GM18861 (cell line): ENCODE results near the gene HMCES.

Experiments
- ATAC-seq: cut with Tn5 transposase; IDR thresholded peaks from one replicate; pipeline ENCODE4 v1.9.1; 2021; ENCODE audit not compliant: unreplicated experiment

The HMCES gene

GRCh38 chr3:129278439-129278965, at the start of gene HMCES:
TSS of gene HMCES (plus strand) at chr3:129278870. CDS start at chr3:129279733, 863 bp downstream.
- ATAC-seq = peak; percentile 27

GRCh38 chr3:129228891-129229585, 49.6 kb upstream of the HMCES start:
- ATAC-seq = no peak

GRCh38 chr3:129230311-129231019, 48.2 kb upstream of the HMCES start:
- ATAC-seq = no peak

GRCh38 chr3:129231331-129232119, 47.1 kb upstream of the HMCES start:
- no peak for ATAC-seq

- peak; percentile 93 for ATAC-seq
These were observed 45.1 kb upstream of the HMCES start for GRCh38 chr3:129233538-129233937.

GRCh38 chr3:129234441-129234840, 44.2 kb upstream of the HMCES start:
- ATAC-seq = no peak

GRCh38 chr3:129235344-129235917, 43.2 kb upstream of the HMCES start:
- no peak for ATAC-seq

- no peak for ATAC-seq
These were observed 39.5 kb upstream of the HMCES start for GRCh38 chr3:129238945-129239705.

GRCh38 chr3:129239991-129240390, 38.7 kb upstream of the HMCES start:
- no peak for ATAC-seq

- ATAC-seq = no peak
These were observed 38.2 kb upstream of the HMCES start for GRCh38 chr3:129240436-129240835.

- no peak for ATAC-seq
These were observed 33.5 kb upstream of the HMCES start for GRCh38 chr3:129245141-129245540.

GRCh38 chr3:129245641-129246306, 32.9 kb upstream of the HMCES start:
- ATAC-seq = peak; percentile 63

GRCh38 chr3:129246636-129247035, 32.0 kb upstream of the HMCES start:
- ATAC-seq = no peak

- ATAC-seq = no peak
These were observed 30.2 kb upstream of the HMCES start for GRCh38 chr3:129248286-129248979.

GRCh38 chr3:129249284-129250065, 29.2 kb upstream of the HMCES start, which contains the start of gene COPG1:
TSS of gene COPG1 (plus strand) at chr3:129249606. CDS start at chr3:129249710, 104 bp downstream.
- ATAC-seq = peak; percentile 86

GRCh38 chr3:129252748-129253147, 25.9 kb upstream of the HMCES start:
- ATAC-seq = no peak

- ATAC-seq = no peak
These were observed 24.0 kb upstream of the HMCES start for GRCh38 chr3:129254536-129255230.

- no peak for ATAC-seq
These were observed 22.4 kb upstream of the HMCES start for GRCh38 chr3:129256270-129256669.
